Measurements from ENCODE around the gene DAGLA. TPM values are rescaled to one million over a fixed set of nuclear protein-coding genes. Genes with fewer than 3 reads are reported as not detected.

The DAGLA gene
- total RNA-seq, 4 donors from 2014 or later = 1.5 to 4.9 (median 3.8) TPM

DNA sequence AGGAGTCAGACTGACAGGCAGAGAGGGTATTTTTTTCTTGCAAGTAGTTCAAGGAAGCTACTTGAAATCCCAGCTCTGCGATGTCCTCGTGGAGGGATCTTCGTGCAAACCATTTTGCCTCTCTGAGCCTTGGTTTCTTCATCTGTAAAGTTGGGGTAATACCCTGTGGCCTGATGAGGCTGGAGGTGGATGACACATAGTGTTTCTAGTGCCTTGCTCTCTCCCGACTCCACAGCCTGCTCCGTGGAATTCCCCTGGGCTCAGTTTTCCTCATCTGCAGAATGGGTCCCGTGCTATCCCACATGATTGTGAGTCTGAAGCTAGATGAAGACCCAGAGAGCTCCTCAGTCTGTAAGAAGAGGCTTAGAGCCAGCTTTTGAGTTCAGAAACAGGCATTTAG is 32.7 kb downstream of the DAGLA start:
- intact Hi-C loops (cut with DNase I) = no loop called here
- no peaks in the 10 kb centered on the region for H3K27me3 ChIP-seq
- H3K36me3 ChIP-seq = no peaks in the 10 kb centered on the region
- no peak overlapping the region for H3K4me3 ChIP-seq
- no peaks in the 10 kb centered on the region for H3K9me3 ChIP-seq
- H3K27ac ChIP-seq (replicated peaks in 1 of 4) = no peak overlapping the region
- peaks cover 4 to 27% (median 24%) of the 10 kb centered on the region in 4 donors for H3K4me1 ChIP-seq
- TF ChIP-seq, protein P1, sequence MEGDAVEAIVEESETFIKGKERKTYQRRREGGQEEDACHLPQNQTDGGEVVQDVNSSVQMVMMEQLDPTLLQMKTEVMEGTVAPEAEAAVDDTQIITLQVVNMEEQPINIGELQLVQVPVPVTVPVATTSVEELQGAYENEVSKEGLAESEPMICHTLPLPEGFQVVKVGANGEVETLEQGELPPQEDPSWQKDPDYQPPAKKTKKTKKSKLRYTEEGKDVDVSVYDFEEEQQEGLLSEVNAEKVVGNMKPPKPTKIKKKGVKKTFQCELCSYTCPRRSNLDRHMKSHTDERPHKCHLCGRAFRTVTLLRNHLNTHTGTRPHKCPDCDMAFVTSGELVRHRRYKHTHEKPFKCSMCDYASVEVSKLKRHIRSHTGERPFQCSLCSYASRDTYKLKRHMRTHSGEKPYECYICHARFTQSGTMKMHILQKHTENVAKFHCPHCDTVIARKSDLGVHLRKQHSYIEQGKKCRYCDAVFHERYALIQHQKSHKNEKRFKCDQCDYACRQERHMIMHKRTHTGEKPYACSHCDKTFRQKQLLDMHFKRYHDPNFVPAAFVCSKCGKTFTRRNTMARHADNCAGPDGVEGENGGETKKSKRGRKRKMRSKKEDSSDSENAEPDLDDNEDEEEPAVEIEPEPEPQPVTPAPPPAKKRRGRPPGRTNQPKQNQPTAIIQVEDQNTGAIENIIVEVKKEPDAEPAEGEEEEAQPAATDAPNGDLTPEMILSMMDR (IDR thresholded peaks at IDR 0.05) = no peak
- TF ChIP-seq POLR2AphosphoS5 (IDR thresholded peaks at IDR 0.05) (no peak), POLR2A (IDR thresholded peaks at IDR 0.05; ENCODE audit: low read depth) (no peak), EP300 (IDR thresholded peaks at IDR 0.05) (no peak)
- no peak for DNase-seq (ENCODE audit: extremely low spot score)
- 91% methylated on average over 6 of the region's 6 CpGs for WGBS

DNA sequence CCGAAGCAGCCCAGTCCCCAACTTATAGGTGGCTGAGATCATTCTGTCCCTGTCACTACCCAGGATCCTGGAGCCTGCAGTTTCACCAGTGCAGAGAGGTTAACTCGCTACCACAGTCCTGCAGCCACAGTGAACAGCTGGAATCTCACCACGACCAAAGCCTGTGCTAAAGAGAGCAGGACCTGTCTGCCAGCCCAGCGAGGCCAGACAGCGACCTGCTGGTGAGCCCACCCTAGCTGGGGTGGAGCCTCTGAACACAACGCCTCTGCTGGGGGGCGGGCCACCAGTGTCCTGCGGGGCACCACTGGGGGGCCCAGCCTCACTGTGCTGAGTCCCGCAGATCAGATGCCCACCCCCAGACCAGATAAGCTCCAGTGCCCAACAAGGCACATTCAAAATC is 33.3 kb downstream of the DAGLA start:
- TF ChIP-seq, protein P1 (IDR thresholded peaks at IDR 0.05) = no peak
- no peak for DNase-seq (ENCODE audit: extremely low spot score)
- H3K4me1 ChIP-seq = peaks cover 10 to 33% (median 30%) of the 10 kb centered on the region in 4 donors
- 80% methylated on average over 7 of the region's 9 CpGs for WGBS
- H3K27ac ChIP-seq (replicated peaks in 1 of 4) = no peak overlapping the region
- H3K9me3 ChIP-seq = no peaks in the 10 kb centered on the region
- H3K4me3 ChIP-seq = no peak overlapping the region
- no peaks in the 10 kb centered on the region for H3K36me3 ChIP-seq
- no peaks in the 10 kb centered on the region for H3K27me3 ChIP-seq
- intact Hi-C loops (cut with DNase I) = no loop called here

DNA sequence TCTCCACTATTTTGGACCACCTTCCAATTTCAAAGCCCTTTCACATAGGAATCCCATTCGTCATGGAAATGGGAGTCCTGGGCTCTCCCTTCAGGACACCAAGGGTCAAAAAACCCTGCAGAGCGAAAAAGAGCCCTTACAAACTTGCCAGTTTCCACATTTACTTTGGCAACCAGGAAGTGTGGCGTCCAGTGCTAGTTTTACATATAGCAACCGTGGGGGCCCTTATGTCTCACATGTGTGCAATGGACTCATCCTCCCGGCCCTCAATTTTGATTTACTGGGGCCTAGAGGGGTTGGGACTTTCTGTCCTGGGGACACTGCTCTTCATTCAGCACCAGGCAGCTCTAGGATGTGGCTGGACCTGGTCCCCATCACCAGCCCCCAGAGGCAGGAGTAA is 33.7 kb downstream of the DAGLA start:
- peaks cover 10 to 38% (median 35%) of the 10 kb centered on the region in 4 donors for H3K4me1 ChIP-seq
- intact Hi-C loops (cut with DNase I) = no loop called here
- H3K9me3 ChIP-seq = no peaks in the 10 kb centered on the region
- no peak for DNase-seq (ENCODE audit: extremely low spot score)
- no peak overlapping the region for H3K27ac ChIP-seq (replicated peaks in 1 of 4)
- no peak overlapping the region for H3K4me3 ChIP-seq
- TF ChIP-seq EP300 (IDR thresholded peaks at IDR 0.05) = no peak
- TF ChIP-seq POLR2A (IDR thresholded peaks at IDR 0.05; ENCODE audit: low read depth) = no peak
- TF ChIP-seq POLR2AphosphoS5 (IDR thresholded peaks at IDR 0.05) = no peak
- TF ChIP-seq, protein P1 (IDR thresholded peaks at IDR 0.05) = no peak
- H3K27me3 ChIP-seq = no peaks in the 10 kb centered on the region
- WGBS = 78% methylated on average over 3 of the region's 5 CpGs
- H3K36me3 ChIP-seq = no peaks in the 10 kb centered on the region

DNA sequence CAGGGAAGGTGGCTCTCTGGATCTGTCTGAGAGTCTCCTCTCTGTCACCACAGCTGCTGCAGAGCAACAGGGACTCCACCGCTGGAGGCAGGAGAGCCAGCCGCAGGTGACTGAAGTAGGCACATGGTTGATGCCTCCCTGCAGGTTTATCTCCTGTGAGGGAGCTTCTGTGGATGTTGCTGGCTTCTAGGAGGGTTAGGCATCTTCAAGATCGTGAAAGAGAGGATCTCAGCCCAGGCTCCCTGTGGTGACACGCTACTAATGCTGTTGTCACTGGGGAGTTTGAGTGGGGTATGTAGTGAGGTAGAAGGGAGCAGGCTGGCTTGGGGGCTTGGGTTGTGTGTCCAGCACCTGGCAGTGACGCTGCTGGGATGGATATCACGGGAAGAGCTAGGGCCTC is 34.1 kb downstream of the DAGLA start:
- DNase-seq (ENCODE audit: extremely low spot score) = no peak
- Histone ChIP-seq H3K4me1 (peaks cover 10 to 42% (median 39%) of the 10 kb centered on the region in 4 donors), H3K9me3 (no peaks in the 10 kb centered on the region), H3K36me3 (no peaks in the 10 kb centered on the region), H3K27me3 (no peaks in the 10 kb centered on the region), H3K4me3 (no peak overlapping the region), H3K27ac (replicated peaks in 1 of 4) (no peak overlapping the region)
- WGBS = 69% methylated on average over 5 of the region's 6 CpGs
- TF ChIP-seq POLR2AphosphoS5 (IDR thresholded peaks at IDR 0.05) = no peak
- TF ChIP-seq, protein P1 (IDR thresholded peaks at IDR 0.05) = no peak
- no peak for TF ChIP-seq POLR2A (IDR thresholded peaks at IDR 0.05; ENCODE audit: low read depth)
- no peak for TF ChIP-seq EP300 (IDR thresholded peaks at IDR 0.05)
- intact Hi-C loops (cut with DNase I) = no loop called here

DNA sequence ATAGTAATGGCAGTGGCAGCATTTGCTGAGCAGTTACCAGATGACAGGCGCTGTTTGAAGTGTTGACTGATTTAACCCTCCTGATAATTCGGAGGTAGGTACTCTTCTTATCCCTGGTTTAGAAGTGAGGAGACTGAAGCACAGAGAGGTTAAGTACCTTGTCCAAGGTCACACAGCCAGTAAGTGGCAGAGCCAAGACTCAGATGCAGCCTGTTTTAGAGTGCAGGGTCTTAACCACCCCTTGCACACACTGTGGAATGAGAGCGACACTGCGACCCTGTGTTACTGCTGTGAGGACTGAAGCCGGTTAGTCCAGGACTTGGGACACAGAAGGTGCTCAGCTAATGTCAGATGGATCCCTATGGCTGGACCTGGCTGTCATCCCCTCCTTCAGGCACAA is 34.7 kb downstream of the DAGLA start:
- Histone ChIP-seq H3K9me3 (no peaks in the 10 kb centered on the region), H3K4me1 (peaks cover 10 to 45% (median 43%) of the 10 kb centered on the region in 4 donors), H3K4me3 (no peak overlapping the region), H3K27me3 (no peaks in the 10 kb centered on the region), H3K36me3 (no peaks in the 10 kb centered on the region), H3K27ac (replicated peaks in 1 of 4) (no peak overlapping the region)
- WGBS = 93% methylated on average over 5 of the region's 5 CpGs
- TF ChIP-seq, protein P1 (IDR thresholded peaks at IDR 0.05) = no peak
- intact Hi-C loops (cut with DNase I) = no loop called here
- no peak for DNase-seq (ENCODE audit: extremely low spot score)
